K562 treated with DMSO at 1 percent for 4 hours (cell line): ENCODE results near the gene USP51. TPM values are rescaled to one million over a fixed set of nuclear protein-coding genes. Genes with fewer than 3 reads are reported as not detected.

ENCODE experiments used
- total RNA-seq: library from RNA; unstranded; fragments of 300-600 nt; gene quantifications from 2 replicates; pipeline ENCODE4 v1.2.3, GENCODE V29; 2022; ENCODE audit not compliant: insufficient read depth

The USP51 gene
- total RNA-seq: 0.26 and 0.76 TPM in 2 replicates

GRCh38 chrX:55489314-55490009 lies at the start of gene USP51:
TSS of gene USP51 (minus strand) at chrX:55489848. CDS start at chrX:55488939, 909 bp downstream.

GRCh38 chrX:55451990-55452832 lies 37.4 kb downstream of the USP51 start, which contains the start of gene MAGEH1:
TSS of gene MAGEH1 (plus strand) at chrX:55452127. CDS start at chrX:55452375, 248 bp downstream.

Other genes starting within 250 kb of the USP51 start
- gene PAGE3, start 224.9 kb downstream of the USP51 start, total RNA-seq: not detected in 2 replicates
- 11.8 and 15.2 TPM in 2 replicates for gene MAGEH1, start 37.7 kb downstream of the USP51 start, total RNA-seq
- gene FOXR2, start 133.6 kb upstream of the USP51 start, total RNA-seq: not detected in 2 replicates
- 2.9 and 5.6 TPM in 2 replicates for gene RRAGB, start 227.9 kb upstream of the USP51 start, total RNA-seq